ENCODE results near the gene TAF4B.

- TF ChIP-seq CTCF (tag by site-specific recombination; IDR thresholded peaks at IDR 0.05) (no peak), REST (tag by site-specific recombination; IDR thresholded peaks at IDR 0.05) (no peak), SALL2 (tag by site-specific recombination; IDR thresholded peaks at IDR 0.05; ENCODE audit: borderline replicate concordance) (no peak), ZNF184 (tag by site-specific recombination; IDR thresholded peaks at IDR 0.05) (no peak), ZNF23 (tag by site-specific recombination; IDR thresholded peaks at IDR 0.05; ENCODE audit: borderline replicate concordance) (no peak), TCF7L2 (IDR thresholded peaks at IDR 0.05; ENCODE audit: borderline replicate concordance, low read depth, low read length) (no peak), ZNF175 (tag by site-specific recombination; IDR thresholded peaks at IDR 0.05) (no peak), ZNF324 (tag by site-specific recombination; IDR thresholded peaks at IDR 0.05) (no peak)
These were observed 4.3 kb downstream of the TAF4B start for GRCh38 chr18:26230497-26230896.

Measured in HEK293 (cell line).